Neural progenitor cell (in vitro differentiated cells): ENCODE data around the gene ZFPL1.

Source experiments
- EZH2 ChIP-seq: fragments of 200-600 bp; sonication (generic); IDR thresholded peaks from 2 replicates; pipeline ENCODE4 v1.6.1; 2017; ENCODE audit warnings: antibody characterized with exemption, mild to moderate bottlenecking, moderate library complexity
- TF ChIP-seq, protein P1 (sequence below): fragments of 200-600 bp; sonication (generic); IDR thresholded peaks from 2 replicates; pipeline ENCODE4 v1.5.1; 2017; ENCODE audit warnings: antibody characterized with exemption, mild to moderate bottlenecking

DNA sequence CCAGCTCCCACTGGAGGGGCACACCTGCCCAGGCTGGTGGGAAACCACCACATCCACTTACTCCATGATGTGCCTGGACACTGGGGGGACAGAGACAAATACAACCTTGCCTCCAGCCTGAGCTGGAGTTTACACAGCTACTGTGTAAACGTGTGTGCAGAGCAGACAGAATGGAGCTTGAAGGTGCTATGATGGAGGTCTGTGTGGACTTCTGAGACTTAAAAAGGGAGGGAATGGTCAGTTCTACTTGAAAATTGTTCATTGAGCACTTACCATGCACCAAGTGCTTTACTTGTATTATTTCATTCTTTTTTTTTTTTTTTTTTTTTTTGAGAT lies 11.4 kb upstream of the ZFPL1 start:
- TF ChIP-seq, protein P1, sequence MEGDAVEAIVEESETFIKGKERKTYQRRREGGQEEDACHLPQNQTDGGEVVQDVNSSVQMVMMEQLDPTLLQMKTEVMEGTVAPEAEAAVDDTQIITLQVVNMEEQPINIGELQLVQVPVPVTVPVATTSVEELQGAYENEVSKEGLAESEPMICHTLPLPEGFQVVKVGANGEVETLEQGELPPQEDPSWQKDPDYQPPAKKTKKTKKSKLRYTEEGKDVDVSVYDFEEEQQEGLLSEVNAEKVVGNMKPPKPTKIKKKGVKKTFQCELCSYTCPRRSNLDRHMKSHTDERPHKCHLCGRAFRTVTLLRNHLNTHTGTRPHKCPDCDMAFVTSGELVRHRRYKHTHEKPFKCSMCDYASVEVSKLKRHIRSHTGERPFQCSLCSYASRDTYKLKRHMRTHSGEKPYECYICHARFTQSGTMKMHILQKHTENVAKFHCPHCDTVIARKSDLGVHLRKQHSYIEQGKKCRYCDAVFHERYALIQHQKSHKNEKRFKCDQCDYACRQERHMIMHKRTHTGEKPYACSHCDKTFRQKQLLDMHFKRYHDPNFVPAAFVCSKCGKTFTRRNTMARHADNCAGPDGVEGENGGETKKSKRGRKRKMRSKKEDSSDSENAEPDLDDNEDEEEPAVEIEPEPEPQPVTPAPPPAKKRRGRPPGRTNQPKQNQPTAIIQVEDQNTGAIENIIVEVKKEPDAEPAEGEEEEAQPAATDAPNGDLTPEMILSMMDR: no peak
- TF ChIP-seq EZH2: no peak
